Amniotic stem cell (primary cell): Measurements from ENCODE around the gene SS18L1.
"Not testable (repeated sequence)": the region's sequence is repeated elsewhere in the genome, so short reads cannot be mapped to it uniquely, and the experiment has no call there.

Experiments
- DNase-seq: peaks from one replicate; lab custom pipeline; 2025; lab: John Stamatoyannopoulos, UW

SS18L1 gene

DNA sequence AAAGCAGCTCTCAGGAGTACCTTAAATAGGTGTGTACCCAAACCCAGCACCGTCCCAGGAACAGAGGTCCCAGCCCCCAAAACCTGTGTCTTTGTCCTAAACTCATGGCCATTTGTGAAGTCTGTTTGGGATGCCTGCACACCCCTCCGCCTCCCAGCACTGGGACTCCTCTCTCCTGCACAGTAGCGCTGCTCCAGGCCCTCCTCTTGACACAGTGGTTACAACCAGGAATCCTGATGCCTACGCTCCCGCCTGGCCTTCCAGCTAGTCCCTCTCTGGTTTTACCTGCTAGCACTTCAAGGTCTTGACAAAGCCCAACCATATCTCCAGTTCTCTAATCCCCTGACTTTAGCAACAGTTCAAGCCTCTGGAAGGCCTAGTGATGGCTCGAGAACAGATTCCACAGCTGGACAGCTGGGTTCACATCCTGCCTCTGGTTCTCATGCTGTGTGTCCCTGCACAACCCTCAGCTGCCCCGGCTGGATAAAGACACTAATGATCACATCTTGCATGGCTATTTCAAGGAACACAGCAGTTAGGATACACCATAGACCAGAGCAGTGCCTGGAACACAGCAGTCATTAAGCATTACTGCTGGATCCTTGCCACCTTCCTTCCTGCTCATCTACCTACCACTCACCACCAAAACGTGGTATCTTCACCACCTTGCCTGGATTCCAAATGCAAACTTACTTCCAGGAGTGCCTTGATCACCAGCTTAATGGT lies 5.9 kb upstream of the SS18L1 start:
- DNase-seq = no peak

GRCh38 chr20:62138204-62138543 lies 5.4 kb upstream of the SS18L1 start:
- DNase-seq = no peak

GRCh38 chr20:62138912-62139311 lies 4.7 kb upstream of the SS18L1 start:
- DNase-seq = no peak

DNA sequence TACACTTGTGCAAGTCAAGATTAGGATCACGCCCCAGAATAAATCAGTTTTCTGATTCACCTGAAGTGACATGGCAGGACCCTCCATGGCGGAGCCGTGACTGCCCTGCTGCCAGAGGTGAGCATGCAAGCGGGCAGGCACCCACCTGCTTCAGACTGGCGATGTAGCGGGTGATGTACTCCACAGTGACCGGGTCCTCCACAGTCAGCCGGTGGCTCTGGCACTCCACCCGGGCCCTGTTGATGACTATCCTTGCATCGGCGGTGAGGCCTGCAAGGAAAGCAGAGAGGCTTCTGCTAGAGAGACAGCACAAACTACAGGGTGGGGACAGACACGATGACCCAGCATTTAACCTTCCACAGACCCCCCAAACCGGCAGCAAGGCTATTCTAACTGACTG lies 3.9 kb upstream of the SS18L1 start:
- DNase-seq = no peak

- no peak for DNase-seq
Measured at GRCh38 chr20:62141043-62141396, 2.5 kb upstream of the SS18L1 start.

- DNase-seq = no peak
Measured at GRCh38 chr20:62141397-62142251, 1.9 kb upstream of the SS18L1 start.

DNA sequence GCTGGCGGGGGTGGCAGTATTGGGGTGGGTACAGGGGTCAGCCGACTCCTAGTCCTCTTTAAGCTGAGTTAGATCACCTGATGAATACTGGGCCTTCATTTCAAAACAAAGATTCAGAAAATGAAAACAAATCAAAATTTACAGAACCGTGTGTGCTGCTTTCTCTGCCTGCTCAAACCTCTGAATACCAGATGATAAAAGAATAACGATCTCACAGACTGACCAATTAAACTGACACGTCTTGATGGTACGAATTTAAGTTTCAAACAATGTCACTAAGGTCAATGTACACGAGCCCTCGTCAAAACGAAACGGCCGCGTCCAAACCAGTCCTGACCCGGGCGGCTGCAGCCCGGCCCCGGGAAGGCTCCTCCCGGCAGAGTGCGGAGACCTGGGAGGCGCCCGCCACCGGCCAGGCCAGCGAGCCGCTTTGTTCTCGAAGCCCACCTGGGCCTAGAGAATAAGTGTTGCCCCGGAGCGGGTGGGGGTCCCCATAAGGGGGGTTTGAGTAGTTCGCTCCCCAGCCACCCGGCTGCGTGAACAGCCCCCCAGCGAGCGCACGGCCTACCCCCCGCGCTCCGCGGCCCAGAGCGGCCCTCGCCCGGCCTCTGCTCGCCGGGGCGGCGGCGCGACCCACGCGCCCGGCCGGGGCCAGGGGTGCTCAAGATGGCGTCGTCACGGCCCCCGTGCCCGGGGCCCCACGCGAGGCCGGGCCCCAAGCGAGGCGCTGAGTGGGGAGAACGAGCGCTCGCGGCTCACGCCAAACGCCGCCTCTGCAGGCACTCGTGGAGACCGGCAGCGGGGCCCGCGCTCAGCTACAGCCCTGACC lies 1.1 kb upstream of the SS18L1 start:
- no peak for DNase-seq

- no peak for DNase-seq
Measured at GRCh38 chr20:62143957-62144825, 622 bp downstream of the SS18L1 start.

DNA sequence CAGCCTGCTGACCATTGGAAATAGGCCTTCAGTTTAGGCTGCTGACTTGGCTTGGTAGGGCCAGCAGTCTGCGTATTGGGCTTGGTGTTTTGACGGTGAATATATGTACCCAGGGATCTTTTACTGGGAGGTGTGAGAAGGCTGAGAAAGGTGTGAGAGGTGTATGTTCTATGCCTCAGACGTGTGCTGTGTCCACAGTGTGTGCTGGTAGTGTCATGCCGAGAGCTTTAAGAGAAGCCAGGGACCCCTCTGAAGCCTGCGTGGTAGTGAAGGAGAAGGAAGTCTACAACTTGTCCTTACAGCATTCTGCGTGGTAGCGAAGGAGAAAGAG lies 2.1 kb downstream of the SS18L1 start:
- no peak for DNase-seq

DNA sequence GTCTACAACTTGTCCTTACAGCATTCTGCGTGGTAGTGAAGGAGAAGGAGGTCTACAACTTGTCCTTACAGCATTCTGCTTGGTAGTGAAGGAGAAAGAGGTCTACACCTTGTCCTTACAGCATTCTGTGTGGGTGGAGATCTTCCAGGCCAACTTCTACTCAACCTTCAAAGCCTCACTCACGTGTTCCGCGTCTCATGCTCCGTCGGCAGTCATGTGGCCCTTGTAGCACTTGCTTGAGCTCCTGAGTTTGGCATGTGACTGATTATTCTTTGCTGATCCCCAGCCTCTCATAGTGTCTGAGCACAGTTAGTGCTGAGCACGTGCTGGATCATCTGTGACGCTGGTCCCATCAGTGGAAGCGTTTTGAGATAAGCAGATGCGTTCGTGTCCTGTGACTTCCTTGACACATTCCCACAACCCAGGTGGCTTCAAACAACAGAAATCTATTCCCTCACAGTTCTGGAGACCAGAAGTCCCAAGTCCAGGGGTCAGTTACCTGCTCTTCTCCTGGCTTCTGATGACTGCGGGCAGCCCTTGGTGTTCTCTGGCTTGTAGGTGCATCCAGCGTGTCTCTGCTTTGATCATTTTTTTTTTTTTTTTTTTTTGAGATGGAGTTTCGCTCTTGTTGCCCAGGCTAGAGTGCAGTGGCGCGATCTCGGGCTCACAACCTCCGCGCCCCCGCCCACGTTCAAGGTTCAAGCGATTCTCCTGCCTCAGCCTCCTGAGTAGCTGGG lies 2.6 kb downstream of the SS18L1 start:
- no peak for DNase-seq

GRCh38 chr20:62147125-62147524 lies 3.6 kb downstream of the SS18L1 start:
- no peak for DNase-seq

DNA sequence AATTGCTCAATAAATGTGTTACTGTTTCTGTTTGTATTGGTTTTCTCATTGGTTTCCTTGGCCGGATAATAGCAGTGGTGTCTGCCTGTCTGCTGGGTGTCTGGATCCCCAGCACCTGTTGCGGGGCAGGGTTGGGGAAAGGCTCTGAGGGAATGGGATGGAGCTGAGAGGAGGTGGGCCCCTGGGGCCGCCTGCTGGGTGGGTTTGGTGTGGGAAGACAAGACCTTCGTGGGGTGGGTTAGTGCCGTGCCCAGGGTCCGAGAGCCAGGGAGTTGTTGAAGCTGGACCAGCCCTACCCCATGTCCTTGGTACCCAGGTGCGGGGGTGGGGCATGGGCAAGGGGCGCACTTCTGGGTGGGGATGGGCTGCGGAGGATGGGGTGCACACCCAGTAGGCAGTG lies 4.0 kb downstream of the SS18L1 start:
- no peak for DNase-seq

- DNase-seq = not testable (repeated sequence)
Measured at GRCh38 chr20:62148383-62148782, 4.8 kb downstream of the SS18L1 start.

DNA sequence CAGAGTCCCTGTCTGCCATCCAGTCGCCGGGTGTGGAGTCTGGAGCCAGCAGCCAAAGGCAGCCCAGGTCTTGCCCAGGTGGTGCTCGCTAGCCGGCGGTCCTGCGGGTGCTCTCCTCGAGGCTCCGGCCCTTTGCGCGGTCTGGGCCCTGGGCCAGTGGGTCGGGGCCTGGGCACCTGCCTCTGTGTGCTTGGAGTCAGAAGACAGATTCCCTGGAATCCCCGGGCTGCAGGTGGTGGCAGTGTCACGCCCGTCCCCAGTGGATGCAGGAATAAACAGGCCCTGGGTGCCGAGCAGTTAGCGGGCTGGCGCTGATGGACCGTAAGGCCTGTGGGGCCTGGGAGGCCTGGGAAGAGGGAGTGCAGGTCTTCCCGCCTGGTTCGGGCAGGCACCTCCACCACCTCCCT lies 5.3 kb downstream of the SS18L1 start:
- no peak for DNase-seq

- no peak for DNase-seq
Measured at GRCh38 chr20:62149532-62150309, 6.2 kb downstream of the SS18L1 start.

DNA sequence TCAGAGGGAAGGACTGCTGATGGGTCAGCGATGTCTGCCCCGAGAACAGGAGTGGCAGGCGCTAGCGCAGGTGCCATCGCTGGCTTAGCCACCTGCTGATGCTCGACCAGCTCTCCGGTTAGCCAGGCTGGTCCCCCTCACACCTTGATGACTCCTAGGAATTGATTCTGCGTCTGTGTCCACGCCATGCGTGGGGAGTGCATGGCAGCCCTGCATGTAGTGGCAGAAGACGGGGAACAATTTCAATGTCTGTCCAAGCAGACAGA lies 6.7 kb downstream of the SS18L1 start:
- DNase-seq = no peak

DNA sequence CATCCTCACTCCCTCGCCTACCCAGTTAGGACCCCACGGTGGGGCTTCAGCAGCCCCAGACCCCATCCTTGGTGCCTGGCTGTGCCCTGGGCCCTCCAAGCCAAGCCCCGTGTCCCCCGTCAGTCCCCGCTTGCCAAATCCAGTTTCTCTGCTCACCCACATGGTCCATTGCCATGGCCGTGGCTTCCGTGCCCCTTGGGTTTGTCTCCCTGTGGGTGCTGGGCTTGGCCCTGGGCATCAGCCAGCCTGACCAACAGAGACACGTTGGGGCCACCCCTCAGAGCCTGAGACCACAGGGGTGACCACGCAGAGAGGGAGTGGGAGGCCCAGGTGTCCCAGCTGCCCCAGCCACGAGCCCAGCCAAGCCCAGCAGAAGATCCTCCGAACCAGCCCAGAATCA lies 7.7 kb downstream of the SS18L1 start:
- DNase-seq = no peak

DNA sequence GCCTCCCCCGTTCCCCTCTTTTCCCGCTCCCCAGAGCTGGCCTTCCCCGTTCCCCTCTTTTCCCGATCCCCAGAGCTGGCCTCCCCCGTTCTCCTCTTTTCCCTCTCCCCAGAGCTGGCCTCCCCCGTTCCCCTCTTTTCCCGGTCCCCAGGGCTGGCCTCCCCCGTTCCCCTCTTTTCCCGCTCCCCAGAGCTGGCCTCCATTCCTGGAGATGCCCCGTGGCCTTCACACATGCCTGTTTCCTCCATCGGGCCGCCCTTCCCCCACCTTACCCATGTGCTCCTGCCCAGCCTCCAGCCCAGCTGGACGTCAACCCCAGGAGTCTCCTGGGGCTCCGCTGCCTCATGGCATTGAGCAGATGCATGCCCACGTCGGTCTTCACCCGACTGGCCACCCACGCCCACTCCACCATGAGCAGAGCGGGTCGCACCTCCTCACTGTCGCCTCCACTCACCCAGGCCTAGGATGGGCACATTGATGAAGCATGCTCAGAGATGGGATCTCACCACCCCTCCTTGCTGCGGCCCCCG lies 8.3 kb downstream of the SS18L1 start:
- no peak for DNase-seq

- no peak for DNase-seq
Measured at GRCh38 chr20:62155428-62156253, 12.1 kb downstream of the SS18L1 start.

DNA sequence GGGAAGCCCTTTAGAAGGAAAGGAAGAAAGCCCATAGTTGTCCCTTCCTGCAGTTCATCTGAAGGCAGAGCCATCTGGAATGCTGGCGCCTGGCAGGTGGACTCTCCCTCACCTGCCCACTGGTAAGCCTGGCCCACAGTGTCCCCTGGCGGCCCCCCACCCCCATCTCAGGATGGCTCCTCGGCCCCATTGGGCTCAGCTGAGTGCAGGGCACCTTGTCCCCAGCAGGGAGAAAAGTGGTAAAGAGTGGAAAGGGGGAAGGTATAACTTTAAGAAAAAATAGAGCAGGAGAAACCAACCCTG lies 12.6 kb downstream of the SS18L1 start:
- no peak for DNase-seq
